HepG2 (cell line): ENCODE results near the gene AKTIP. TPM values are rescaled to one million over a fixed set of nuclear protein-coding genes. Genes with fewer than 3 reads are reported as not detected.
A peak's percentile ranks its signal among the peaks of the same experiment; 100 is the strongest.

Experiments used
- ATF7-NPFF ChIP-seq: sonication (generic); formaldehyde crosslinking; IDR thresholded peaks from 2 replicates; pipeline ENCODE4 v1.8.1; 2023; ENCODE audit warnings: mild to moderate bottlenecking, low read depth, missing genetic modification reagents, moderate library complexity
- ETV6 ChIP-seq: sonication (generic); formaldehyde crosslinking; conservative IDR thresholded peaks from 2 replicates; pipeline ENCODE4 v1.4.0; 2020; ENCODE audit warnings: missing genetic modification reagents
- HDAC1 ChIP-seq: sonication (generic); formaldehyde crosslinking; IDR thresholded peaks from 2 replicates; pipeline ENCODE4 v1.5.1; 2020; ENCODE audit warnings: mild to moderate bottlenecking, missing genetic modification reagents
- MAF1 ChIP-seq: sonication (generic); formaldehyde crosslinking; IDR thresholded peaks from 2 replicates; pipeline ENCODE4 v1.5.0; 2020; ENCODE audit warnings: missing genetic modification reagents, borderline replicate concordance
- MAZ ChIP-seq, 2 experiments: sonication (generic) in 1 of 2; formaldehyde crosslinking in 1 of 2; IDR thresholded peaks; 2 replicates each; pipeline versions ENCODE4 v1.5.0 to v1.6.1; 2012 to 2020; ENCODE audit warnings: low read depth in 2 of 2, mild to moderate bottlenecking in 2 of 2, borderline replicate concordance in 1 of 2, improper control_type of control experiment in 1 of 2, low read length in 1 of 2, missing genetic modification reagents in 1 of 2, moderate library complexity in 1 of 2
- SATB2 ChIP-seq: sonication (generic); formaldehyde crosslinking; IDR thresholded peaks from 2 replicates; pipeline ENCODE4 v1.5.0; 2020; ENCODE audit warnings: missing genetic modification reagents
- ZKSCAN1 ChIP-seq: fragments of 150-350 bp; IDR thresholded peaks from 2 replicates; pipeline ENCODE4 v1.6.1; 2014; ENCODE audit warnings: low read length
- ZMYM2 ChIP-seq: sonication (generic); formaldehyde crosslinking; IDR thresholded peaks from 2 replicates; pipeline ENCODE4 v1.8.0; 2022; ENCODE audit warnings: mild to moderate bottlenecking, missing genetic modification reagents
- ZNF263 ChIP-seq: sonication (generic); formaldehyde crosslinking; IDR thresholded peaks from 2 replicates; pipeline ENCODE4 v1.4.0; 2020; ENCODE audit warnings: missing genetic modification reagents
- ZNF382 ChIP-seq: sonication (generic); formaldehyde crosslinking; IDR thresholded peaks from 2 replicates; pipeline ENCODE4 v1.5.0; 2020; ENCODE audit warnings: missing genetic modification reagents, mild to moderate bottlenecking, borderline replicate concordance
- ZNF530 ChIP-seq: sonication (generic); formaldehyde crosslinking; IDR thresholded peaks from 2 replicates; pipeline ENCODE4 v1.5.0; 2020; ENCODE audit warnings: low read depth, mild to moderate bottlenecking, missing genetic modification reagents
- ZZZ3 ChIP-seq: sonication (generic); formaldehyde crosslinking; IDR thresholded peaks from 2 replicates; pipeline ENCODE4 v1.4.0; 2020; ENCODE audit warnings: missing genetic modification reagents, mild to moderate bottlenecking, borderline replicate concordance
- polyA plus RNA-seq, 8 experiments: library from polyadenylated mRNA; depleted of rRNA in 3 of 8; stranded (reverse) in 7 of 8; unstranded in 1 of 8; fragments of >200 nt; fragmentation: Illumina TruSeq in 4 of 8; extraction: Trizol in 4 of 8; gene quantifications; 2 replicates each; pipeline versions ENCODE4 v1.2.1 to v1.2.3, GENCODE V29; 2011 to 2016; ENCODE audit warnings: low read depth in 4 of 8, missing spikeins in 1 of 8, mixed read lengths in 1 of 8; ENCODE audit not compliant: insufficient read depth in 1 of 8
- total RNA-seq, 5 experiments: library from RNA; depleted of rRNA; stranded (reverse); fragments of >200 nt; fragmentation: Illumina TruSeq; extraction: Trizol; gene quantifications; 2 replicates each; pipeline ENCODE4 v1.2.3, GENCODE V29; 2016; ENCODE audit warnings: low read depth in 1 of 5
- TF ChIP-seq, protein P1 (sequence below), 2 experiments: sonication (generic) in 1 of 2; formaldehyde crosslinking in 1 of 2; IDR thresholded peaks; 2 replicates each; pipeline versions ENCODE4 v1.6.1 to v1.9.0; 2014 to 2022; ENCODE audit warnings: antibody characterized with exemption in 1 of 2, borderline replicate concordance in 1 of 2, inconsistent platforms in 1 of 2, low read depth in 1 of 2, missing genetic modification reagents in 1 of 2
- TF ChIP-seq, protein P2 (sequence below): sonication (generic); formaldehyde crosslinking; IDR thresholded peaks from 2 replicates; pipeline ENCODE4 v1.4.0; 2020; ENCODE audit warnings: missing genetic modification reagents
- TF ChIP-seq, protein P3 (sequence below): sonication (generic); formaldehyde crosslinking; IDR thresholded peaks from 2 replicates; pipeline ENCODE4 v1.4.0; 2020; ENCODE audit warnings: missing genetic modification reagents
- TF ChIP-seq, protein P4 (sequence below): sonication (generic); formaldehyde crosslinking; IDR thresholded peaks from 2 replicates; pipeline ENCODE4 v1.5.1; 2020; ENCODE audit warnings: missing genetic modification reagents, mild to moderate bottlenecking, borderline replicate concordance
- TF ChIP-seq, protein P5 (sequence below): sonication (generic); formaldehyde crosslinking; IDR thresholded peaks from 2 replicates; pipeline ENCODE4 v1.5.0; 2020; ENCODE audit warnings: mild to moderate bottlenecking, missing genetic modification reagents

Gene AKTIP
- total and polyA plus RNA-seq, 2 of the 13 experiments (the other 11 are each of a cell fraction or from before 2014, with no cell fraction given): 28.8 to 49.0 TPM

DNA sequence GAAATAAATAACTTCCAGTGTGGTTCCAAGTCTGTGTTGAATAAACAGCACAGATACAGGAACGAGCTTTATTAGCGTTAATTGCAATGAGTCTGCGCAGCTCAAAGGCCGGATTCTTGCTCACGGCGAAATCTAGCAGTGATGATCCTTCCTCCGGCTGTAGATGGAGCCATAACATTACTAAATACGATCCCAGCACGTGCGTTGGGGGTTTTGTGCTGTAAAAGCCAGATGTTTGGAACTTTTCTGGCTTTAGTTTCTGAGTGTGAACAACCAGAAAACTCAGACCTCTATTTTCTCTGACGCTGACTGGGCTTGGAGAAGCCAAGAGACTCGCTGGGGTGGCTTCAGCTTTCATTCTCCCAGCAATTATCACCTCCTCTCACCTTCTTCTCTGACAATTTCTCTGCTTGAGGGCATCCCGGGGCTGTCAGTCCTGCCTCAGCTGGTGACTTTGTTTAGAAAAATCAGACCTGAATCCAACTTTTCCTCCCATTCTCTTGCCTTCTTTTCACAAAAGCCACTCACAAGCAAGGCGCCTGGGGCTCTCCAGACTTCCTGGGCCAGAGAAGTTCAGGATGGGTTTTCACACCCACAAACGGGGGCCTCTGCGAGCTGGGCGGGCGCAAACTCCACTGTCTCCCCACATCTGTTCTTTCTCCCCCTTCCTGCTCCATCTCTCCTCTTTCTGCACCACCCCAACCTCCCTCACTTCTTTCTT, 47.1 kb upstream of the AKTIP start (continued):
- TF ChIP-seq, protein P1, sequence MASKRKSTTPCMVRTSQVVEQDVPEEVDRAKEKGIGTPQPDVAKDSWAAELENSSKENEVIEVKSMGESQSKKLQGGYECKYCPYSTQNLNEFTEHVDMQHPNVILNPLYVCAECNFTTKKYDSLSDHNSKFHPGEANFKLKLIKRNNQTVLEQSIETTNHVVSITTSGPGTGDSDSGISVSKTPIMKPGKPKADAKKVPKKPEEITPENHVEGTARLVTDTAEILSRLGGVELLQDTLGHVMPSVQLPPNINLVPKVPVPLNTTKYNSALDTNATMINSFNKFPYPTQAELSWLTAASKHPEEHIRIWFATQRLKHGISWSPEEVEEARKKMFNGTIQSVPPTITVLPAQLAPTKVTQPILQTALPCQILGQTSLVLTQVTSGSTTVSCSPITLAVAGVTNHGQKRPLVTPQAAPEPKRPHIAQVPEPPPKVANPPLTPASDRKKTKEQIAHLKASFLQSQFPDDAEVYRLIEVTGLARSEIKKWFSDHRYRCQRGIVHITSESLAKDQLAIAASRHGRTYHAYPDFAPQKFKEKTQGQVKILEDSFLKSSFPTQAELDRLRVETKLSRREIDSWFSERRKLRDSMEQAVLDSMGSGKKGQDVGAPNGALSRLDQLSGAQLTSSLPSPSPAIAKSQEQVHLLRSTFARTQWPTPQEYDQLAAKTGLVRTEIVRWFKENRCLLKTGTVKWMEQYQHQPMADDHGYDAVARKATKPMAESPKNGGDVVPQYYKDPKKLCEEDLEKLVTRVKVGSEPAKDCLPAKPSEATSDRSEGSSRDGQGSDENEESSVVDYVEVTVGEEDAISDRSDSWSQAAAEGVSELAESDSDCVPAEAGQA (IDR thresholded peaks at IDR 0.05; ENCODE audit: low read depth): no peak
- TF ChIP-seq, protein P1 (CRISPR knock-in tag; IDR thresholded peaks at IDR 0.05; ENCODE audit: borderline replicate concordance): no peak
- TF ChIP-seq ZZZ3 (CRISPR knock-in tag): 0 out of 2 replicates have a peak, but pooled peaks have one; percentile 19
- TF ChIP-seq ZMYM2 (CRISPR knock-in tag): no peak
- TF ChIP-seq, protein P2, sequence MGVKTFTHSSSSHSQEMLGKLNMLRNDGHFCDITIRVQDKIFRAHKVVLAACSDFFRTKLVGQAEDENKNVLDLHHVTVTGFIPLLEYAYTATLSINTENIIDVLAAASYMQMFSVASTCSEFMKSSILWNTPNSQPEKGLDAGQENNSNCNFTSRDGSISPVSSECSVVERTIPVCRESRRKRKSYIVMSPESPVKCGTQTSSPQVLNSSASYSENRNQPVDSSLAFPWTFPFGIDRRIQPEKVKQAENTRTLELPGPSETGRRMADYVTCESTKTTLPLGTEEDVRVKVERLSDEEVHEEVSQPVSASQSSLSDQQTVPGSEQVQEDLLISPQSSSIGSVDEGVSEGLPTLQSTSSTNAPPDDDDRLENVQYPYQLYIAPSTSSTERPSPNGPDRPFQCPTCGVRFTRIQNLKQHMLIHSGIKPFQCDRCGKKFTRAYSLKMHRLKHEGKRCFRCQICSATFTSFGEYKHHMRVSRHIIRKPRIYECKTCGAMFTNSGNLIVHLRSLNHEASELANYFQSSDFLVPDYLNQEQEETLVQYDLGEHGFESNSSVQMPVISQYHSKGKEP: no peak
- TF ChIP-seq, protein P3, sequence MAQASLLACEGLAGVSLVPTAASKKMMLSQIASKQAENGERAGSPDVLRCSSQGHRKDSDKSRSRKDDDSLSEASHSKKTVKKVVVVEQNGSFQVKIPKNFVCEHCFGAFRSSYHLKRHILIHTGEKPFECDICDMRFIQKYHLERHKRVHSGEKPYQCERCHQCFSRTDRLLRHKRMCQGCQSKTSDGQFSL: 0 out of 2 replicates have a peak, but pooled peaks have one; percentile 42
- no peak for TF ChIP-seq MAF1 (CRISPR knock-in tag)
- no peak for TF ChIP-seq MAZ (IDR thresholded peaks at IDR 0.05; ENCODE audit: borderline replicate concordance, low read depth, low read length)
- TF ChIP-seq MAZ (CRISPR knock-in tag; IDR thresholded peaks at IDR 0.05; ENCODE audit: low read depth): no peak
- no peak for TF ChIP-seq HDAC1 (CRISPR knock-in tag)
- peak; percentile 16; the same call in 1 of the 2 replicates for TF ChIP-seq ETV6 (CRISPR knock-in tag)
- no peak for TF ChIP-seq ZNF382 (CRISPR knock-in tag)
- TF ChIP-seq, protein P4, sequence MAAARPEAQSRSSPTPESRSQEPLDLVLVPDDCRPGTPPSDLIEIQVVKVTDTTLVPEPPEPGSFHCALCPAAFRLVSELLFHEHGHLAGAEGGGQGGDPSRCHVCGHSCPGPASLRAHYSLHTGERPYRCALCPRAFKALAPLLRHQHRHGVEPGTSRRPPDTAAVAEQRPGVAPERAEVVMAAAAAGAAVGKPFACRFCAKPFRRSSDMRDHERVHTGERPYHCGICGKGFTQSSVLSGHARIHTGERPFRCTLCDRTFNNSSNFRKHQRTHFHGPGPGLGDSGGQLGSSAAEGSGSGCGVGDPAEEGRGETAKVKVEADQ (CRISPR knock-in tag): no peak
- TF ChIP-seq ZNF263 (CRISPR knock-in tag): no peak
- TF ChIP-seq ZKSCAN1: no peak
- no peak for TF ChIP-seq ATF7-NPFF
- no peak for TF ChIP-seq ZNF530
- TF ChIP-seq, protein P5, sequence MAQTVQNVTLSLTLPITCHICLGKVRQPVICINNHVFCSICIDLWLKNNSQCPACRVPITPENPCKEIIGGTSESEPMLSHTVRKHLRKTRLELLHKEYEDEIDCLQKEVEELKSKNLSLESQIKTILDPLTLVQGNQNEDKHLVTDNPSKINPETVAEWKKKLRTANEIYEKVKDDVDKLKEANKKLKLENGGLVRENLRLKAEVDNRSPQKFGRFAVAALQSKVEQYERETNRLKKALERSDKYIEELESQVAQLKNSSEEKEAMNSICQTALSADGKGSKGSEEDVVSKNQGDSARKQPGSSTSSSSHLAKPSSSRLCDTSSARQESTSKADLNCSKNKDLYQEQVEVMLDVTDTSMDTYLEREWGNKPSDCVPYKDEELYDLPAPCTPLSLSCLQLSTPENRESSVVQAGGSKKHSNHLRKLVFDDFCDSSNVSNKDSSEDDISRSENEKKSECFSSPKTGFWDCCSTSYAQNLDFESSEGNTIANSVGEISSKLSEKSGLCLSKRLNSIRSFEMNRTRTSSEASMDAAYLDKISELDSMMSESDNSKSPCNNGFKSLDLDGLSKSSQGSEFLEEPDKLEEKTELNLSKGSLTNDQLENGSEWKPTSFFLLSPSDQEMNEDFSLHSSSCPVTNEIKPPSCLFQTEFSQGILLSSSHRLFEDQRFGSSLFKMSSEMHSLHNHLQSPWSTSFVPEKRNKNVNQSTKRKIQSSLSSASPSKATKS: no peak
- no peak for TF ChIP-seq SATB2 (CRISPR knock-in tag)
